Trophoblast cell (in vitro differentiated cells and primary cell): ENCODE data around the gene POLR3K. TPM values are rescaled to one million over a fixed set of nuclear protein-coding genes. Genes with fewer than 3 reads are reported as not detected.

Experiments
- DNase-seq, 2 donors: peaks; one replicate each; pipeline ENCODE4 v3.0.0-alpha.2; 2016
- H2AFZ ChIP-seq: 2 replicates; pipeline ENCODE4 v1.6.1; 2013; ENCODE audit warnings: low read length, moderate library complexity, mild to moderate bottlenecking; ENCODE audit not compliant: insufficient read depth, poor library complexity
- H2AK5ac ChIP-seq: 2 replicates; pipeline ENCODE4 v1.6.1; 2013; ENCODE audit warnings: mild to moderate bottlenecking, low read length
- H2BK120ac ChIP-seq: 2 replicates; pipeline ENCODE4 v1.6.1; 2013; ENCODE audit warnings: low read length, mild to moderate bottlenecking, moderate library complexity; ENCODE audit not compliant: insufficient read depth, poor library complexity
- H2BK12ac ChIP-seq: 2 replicates; pipeline ENCODE4 v1.6.1; 2013; ENCODE audit warnings: mild to moderate bottlenecking, low read length, moderate library complexity
- H2BK5ac ChIP-seq: 2 replicates; pipeline ENCODE4 v1.6.1; 2013; ENCODE audit warnings: low read length, low read depth, moderate library complexity, mild to moderate bottlenecking; ENCODE audit not compliant: poor library complexity
- H3K14ac ChIP-seq: 2 replicates; pipeline ENCODE4 v1.6.1; 2013; ENCODE audit warnings: mild to moderate bottlenecking, low read length
- H3K18ac ChIP-seq: 2 replicates; pipeline ENCODE4 v1.6.1; 2013; ENCODE audit warnings: mild to moderate bottlenecking, low read length
- H3K23ac ChIP-seq: 2 replicates; pipeline ENCODE4 v1.6.1; 2013; ENCODE audit warnings: low read length
- H3K27ac ChIP-seq: 2 replicates; pipeline ENCODE4 v1.5.1; 2013; ENCODE audit warnings: low read depth, mild to moderate bottlenecking, inconsistent platforms, low read length, moderate library complexity
- H3K27me3 ChIP-seq: 2 replicates; pipeline ENCODE4 v1.6.1; 2013; ENCODE audit warnings: inconsistent platforms, mild to moderate bottlenecking, low read length, moderate library complexity; ENCODE audit not compliant: insufficient read depth
- H3K36me3 ChIP-seq, 2 experiments: 1 replicate in 1 of 2; 2 replicates in 1 of 2; pipeline ENCODE4 v1.6.1; 2013; ENCODE audit warnings: low read length in 2 of 2, mild to moderate bottlenecking in 2 of 2, moderate library complexity in 1 of 2; ENCODE audit not compliant: insufficient read depth in 2 of 2, control insufficient read depth in 1 of 2
- H3K4ac ChIP-seq: 2 replicates; pipeline ENCODE4 v1.6.1; 2013; ENCODE audit warnings: low read depth, mild to moderate bottlenecking, low read length, moderate library complexity
- H3K4me1 ChIP-seq, 2 experiments: 1 replicate in 1 of 2; 2 replicates in 1 of 2; pipeline ENCODE4 v1.6.1; 2013; ENCODE audit warnings: low read length in 2 of 2, mild to moderate bottlenecking in 2 of 2, moderate library complexity in 1 of 2; ENCODE audit not compliant: insufficient read depth in 2 of 2, control insufficient read depth in 1 of 2
- H3K4me2 ChIP-seq: 2 replicates; pipeline ENCODE4 v1.6.1; 2013; ENCODE audit warnings: inconsistent platforms, mild to moderate bottlenecking, low read length, moderate library complexity
- H3K4me3 ChIP-seq: 2 replicates; pipeline ENCODE4 v1.5.1; 2013; ENCODE audit warnings: mild to moderate bottlenecking, low read depth, low read length, inconsistent platforms
- H3K79me1 ChIP-seq: one replicate; pipeline ENCODE4 v1.6.1; 2013; ENCODE audit warnings: low read length
- H3K79me2 ChIP-seq: 2 replicates; pipeline ENCODE4 v1.6.1; 2013; ENCODE audit warnings: low read length, mild to moderate bottlenecking; ENCODE audit not compliant: control insufficient read depth, insufficient read depth, poor library complexity
- H3K9ac ChIP-seq: 2 replicates; pipeline ENCODE4 v1.6.1; 2013; ENCODE audit warnings: mild to moderate bottlenecking, low read length
- H3K9me3 ChIP-seq: 2 replicates; pipeline ENCODE4 v1.6.1; 2013; ENCODE audit warnings: low read depth, mild to moderate bottlenecking, control low read depth, inconsistent platforms, low read length; ENCODE audit not compliant: insufficient read depth
- H4K12ac ChIP-seq: 2 replicates; pipeline ENCODE4 v1.6.1; 2013; ENCODE audit warnings: low read depth, mild to moderate bottlenecking, low read length, moderate library complexity
- H4K8ac ChIP-seq: 2 replicates; pipeline ENCODE4 v1.6.1; 2013; ENCODE audit warnings: low read depth, mild to moderate bottlenecking, low read length, moderate library complexity
- H4K91ac ChIP-seq: one replicate; pipeline ENCODE4 v1.6.1; 2013; ENCODE audit warnings: low read depth, mild to moderate bottlenecking, low read length, moderate library complexity
- WGBS: extraction: QIAGEN DNeasy Blood & Tissue Kit; methylation state at CpG from one replicate; pipeline ENCODE4 v1.1.7; 2013; ENCODE audit warnings: missing lambda C conversion rate; ENCODE audit not compliant: insufficient read length, insufficient coverage; ENCODE audit errors: extremely low coverage; 5-methylcytosine and 5-hydroxymethylcytosine counted together
- polyA plus RNA-seq: library from polyadenylated mRNA; stranded (reverse); fragments of 200-250 nt; gene quantifications from 2 replicates; pipeline ENCODE4 v1.2.3, GENCODE V29; 2013

The POLR3K gene
- 10.9 and 11.8 TPM in 2 replicates for polyA plus RNA-seq

DNA sequence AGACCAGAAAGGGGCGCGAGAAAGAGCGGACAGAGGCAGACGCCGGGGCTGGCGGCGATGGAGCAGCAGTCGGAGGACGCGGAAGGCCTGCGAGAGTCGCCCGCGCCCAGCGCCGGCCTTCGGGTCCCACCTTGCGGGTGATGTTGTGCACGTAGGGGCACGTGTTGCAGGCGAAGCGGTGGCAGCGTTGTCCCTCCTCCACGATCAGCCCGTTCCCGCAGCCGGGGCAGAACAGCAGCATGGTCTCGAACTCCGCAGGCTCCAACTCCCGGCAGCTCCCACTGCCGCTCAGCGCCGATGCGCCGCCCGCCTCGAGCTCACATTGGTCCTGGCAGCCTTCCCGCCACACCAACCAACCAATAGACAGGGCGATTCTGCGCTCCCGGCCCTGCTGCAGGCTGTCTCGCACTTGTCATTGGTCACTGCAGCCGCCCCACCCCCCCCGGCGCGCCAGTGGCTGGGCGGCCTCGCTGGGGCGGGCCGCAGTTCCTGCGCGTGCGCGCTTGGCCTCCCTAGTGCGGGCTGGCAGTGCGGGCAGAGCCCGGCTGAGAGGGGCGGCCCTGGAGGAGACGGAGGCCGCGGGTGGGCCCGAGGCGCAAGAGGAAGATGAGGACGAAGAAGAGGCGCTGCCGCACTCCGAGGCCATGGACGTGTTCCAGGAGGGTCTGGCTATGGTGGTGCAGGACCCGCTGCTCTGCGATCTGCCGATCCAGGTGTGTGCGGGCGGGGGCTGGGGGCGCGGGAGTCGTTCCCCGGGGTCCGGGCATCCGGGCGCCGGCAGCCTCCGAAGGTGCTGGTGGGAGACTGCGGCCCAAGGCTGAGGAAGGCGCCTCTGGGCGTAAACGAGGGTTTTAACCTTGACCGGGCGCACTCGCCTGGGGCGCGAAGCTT lies at the start of gene POLR3K, which contains the start of gene SNRNP25:
Gene POLR3K (minus strand): TSS at position 263 of the 891 bp plus-strand sequence. CDS start 22 bp downstream, at position 241.
Gene SNRNP25 (plus strand): TSS at position 483 of the 891 bp plus-strand sequence. CDS start 189 bp downstream, at position 672.
- H3K4ac ChIP-seq = peak within 1 kb of the TSS; percentile 43
- DNase-seq = peak; percentile 98
- no peaks in the 10 kb centered on the region for H3K27me3 ChIP-seq
- H2AFZ ChIP-seq = peak within 1 kb of the TSS; percentile 96
- peak within 1 kb of the TSS; percentile 94 for H3K14ac ChIP-seq
- H3K79me1 ChIP-seq = peaks cover 8% of the 10 kb centered on the region
- peak within 1 kb of the TSS; percentile 92 for H4K12ac ChIP-seq
- no CpG with 5 or more reads among the region's 91 CpGs for WGBS
- H4K8ac ChIP-seq = peak within 1 kb of the TSS; percentile 97
- H3K9ac ChIP-seq = peak within 1 kb of the TSS; percentile 67
- peak within 1 kb of the TSS; percentile 91 for H3K4me2 ChIP-seq
- H3K9me3 ChIP-seq = no peaks in the 10 kb centered on the region
- peak within 1 kb of the TSS; percentile 47 for H2BK120ac ChIP-seq
- peak within 1 kb of the TSS; percentile 55 for H3K18ac ChIP-seq
- H3K27ac ChIP-seq = peak within 1 kb of the TSS; percentile 31
- no peak within 1 kb of the TSS for H2AK5ac ChIP-seq
- H3K36me3 ChIP-seq = peaks cover 41% of the 10 kb centered on the region in 2 experiments
- peak within 1 kb of the TSS; percentile 57 for H2BK5ac ChIP-seq
- H3K4me1 ChIP-seq = peaks cover 3 to 6% of the 10 kb centered on the region in 2 experiments
- H3K79me2 ChIP-seq = peaks cover 3% of the 10 kb centered on the region
- H4K91ac ChIP-seq = peak within 1 kb of the TSS; percentile 74
- peak within 1 kb of the TSS; percentile 84 for H3K4me3 ChIP-seq
- H2BK12ac ChIP-seq = no peak within 1 kb of the TSS
- H3K23ac ChIP-seq = no peak within 1 kb of the TSS

DNA sequence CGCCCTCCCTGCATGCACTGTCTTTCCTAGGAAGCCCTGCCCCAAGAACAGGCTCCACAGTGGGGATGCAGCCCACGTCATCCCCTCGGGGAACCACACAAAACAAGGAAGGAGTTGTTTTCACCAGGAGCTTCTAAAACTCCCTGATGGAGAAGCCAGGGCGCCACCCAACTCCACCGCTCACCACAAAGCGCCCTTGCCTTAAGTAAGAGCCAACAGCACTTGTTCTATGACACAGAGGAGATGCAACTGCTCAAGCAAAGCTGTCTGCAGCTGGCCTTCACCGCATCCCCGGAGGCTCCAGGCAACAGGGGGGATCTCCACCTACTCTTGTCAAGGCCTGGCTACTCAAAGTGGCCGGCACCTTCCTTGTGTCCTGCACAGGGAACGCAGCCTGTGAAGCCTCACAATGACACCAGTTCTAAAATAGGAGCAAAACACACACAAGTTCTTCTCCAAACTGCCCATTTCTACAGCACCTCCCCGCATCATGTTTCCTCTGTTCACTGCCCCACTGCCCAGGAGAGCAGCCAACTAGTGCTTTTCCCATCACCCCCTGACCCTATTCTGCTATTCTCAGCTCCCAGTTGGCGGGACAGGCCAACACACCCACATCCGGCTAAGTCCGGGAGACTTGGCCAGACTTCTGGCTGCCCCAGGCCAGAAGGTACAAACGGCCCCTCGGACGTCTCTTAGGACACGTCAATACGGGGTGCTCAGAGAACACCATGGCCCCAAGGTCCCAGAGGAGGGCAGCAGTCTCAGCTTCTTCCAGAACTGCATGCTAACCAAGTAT lies 48.9 kb upstream of the POLR3K start:
- no peak overlapping the region for H2BK5ac ChIP-seq
- H3K36me3 ChIP-seq = peaks cover 10 to 35% of the 10 kb centered on the region in 2 experiments
- no peak overlapping the region for H3K27ac ChIP-seq
- H3K18ac ChIP-seq = no peak overlapping the region
- H3K4me1 ChIP-seq = peaks cover 0 to 3% of the 10 kb centered on the region in 2 experiments
- no peaks in the 10 kb centered on the region for H3K27me3 ChIP-seq
- H4K8ac ChIP-seq = no peak overlapping the region
- no peak overlapping the region for H3K4ac ChIP-seq
- H3K9me3 ChIP-seq = peaks cover 2% of the 10 kb centered on the region
- no peaks in the 10 kb centered on the region for H3K79me1 ChIP-seq
- H4K12ac ChIP-seq = no peak overlapping the region
- H2AK5ac ChIP-seq = no peak overlapping the region
- H3K4me2 ChIP-seq = no peak overlapping the region
- H3K9ac ChIP-seq = no peak overlapping the region
- no peaks in the 10 kb centered on the region for H3K79me2 ChIP-seq
- H3K4me3 ChIP-seq = no peak overlapping the region
- no peak overlapping the region for H3K14ac ChIP-seq
- no CpG with 5 or more reads among the region's 19 CpGs for WGBS
- H3K23ac ChIP-seq = no peak overlapping the region
- H2AFZ ChIP-seq = no peak overlapping the region
- no peak overlapping the region for H2BK12ac ChIP-seq
- DNase-seq = no peak
- H4K91ac ChIP-seq = no peak overlapping the region
- H2BK120ac ChIP-seq = no peak overlapping the region

- H3K79me2 ChIP-seq = no peaks in the 10 kb centered on the region
- H2AFZ ChIP-seq = no peak overlapping the region
- H2BK5ac ChIP-seq = no peak overlapping the region
- no peak overlapping the region for H3K14ac ChIP-seq
- H3K4me3 ChIP-seq = no peak overlapping the region
- H2AK5ac ChIP-seq = no peak overlapping the region
- no peak overlapping the region for H4K8ac ChIP-seq
- no peak overlapping the region for H3K9ac ChIP-seq
- no peaks in the 10 kb centered on the region for H3K79me1 ChIP-seq
- peaks cover 2% of the 10 kb centered on the region for H3K9me3 ChIP-seq
- H3K23ac ChIP-seq = no peak overlapping the region
- H3K4me2 ChIP-seq = no peak overlapping the region
- peaks cover 10 to 32% of the 10 kb centered on the region in 2 experiments for H3K36me3 ChIP-seq
- H3K4me1 ChIP-seq = peaks cover 0 to 3% of the 10 kb centered on the region in 2 experiments
- no peak overlapping the region for H4K12ac ChIP-seq
- no peak overlapping the region for H3K18ac ChIP-seq
- WGBS = no CpG with 5 or more reads among the region's 6 CpGs
- H4K91ac ChIP-seq = no peak overlapping the region
- H3K27me3 ChIP-seq = no peaks in the 10 kb centered on the region
- no peak overlapping the region for H2BK120ac ChIP-seq
- H2BK12ac ChIP-seq = no peak overlapping the region
- DNase-seq = no peak
- H3K4ac ChIP-seq = no peak overlapping the region
- H3K27ac ChIP-seq = no peak overlapping the region
These were observed 48.2 kb upstream of the POLR3K start for GRCh38 chr16:101586-101985.

GRCh38 chr16:100989-101388 lies 47.6 kb upstream of the POLR3K start:
- DNase-seq = no peak
- no peak overlapping the region for H3K18ac ChIP-seq
- H2AFZ ChIP-seq = no peak overlapping the region
- no peaks in the 10 kb centered on the region for H3K79me2 ChIP-seq
- no peak overlapping the region for H4K12ac ChIP-seq
- no peak overlapping the region for H4K8ac ChIP-seq
- peaks cover 0 to 3% of the 10 kb centered on the region in 2 experiments for H3K4me1 ChIP-seq
- H3K27ac ChIP-seq = no peak overlapping the region
- H2BK5ac ChIP-seq = no peak overlapping the region
- no peak overlapping the region for H2AK5ac ChIP-seq
- H3K4me3 ChIP-seq = no peak overlapping the region
- H3K14ac ChIP-seq = no peak overlapping the region
- H3K27me3 ChIP-seq = no peaks in the 10 kb centered on the region
- no peak overlapping the region for H3K23ac ChIP-seq
- no peak overlapping the region for H4K91ac ChIP-seq
- no peak overlapping the region for H2BK120ac ChIP-seq
- no peaks in the 10 kb centered on the region for H3K79me1 ChIP-seq
- H3K9me3 ChIP-seq = peaks cover 2% of the 10 kb centered on the region
- H2BK12ac ChIP-seq = no peak overlapping the region
- H3K4ac ChIP-seq = no peak overlapping the region
- no peak overlapping the region for H3K4me2 ChIP-seq
- H3K9ac ChIP-seq = no peak overlapping the region
- WGBS = no CpG with 5 or more reads among the region's 5 CpGs
- H3K36me3 ChIP-seq = peaks cover 10 to 35% of the 10 kb centered on the region in 2 experiments
